ENCODE results near the gene BIN1.
A peak's percentile ranks its signal among the peaks of the same experiment; 100 is the strongest.

DNA sequence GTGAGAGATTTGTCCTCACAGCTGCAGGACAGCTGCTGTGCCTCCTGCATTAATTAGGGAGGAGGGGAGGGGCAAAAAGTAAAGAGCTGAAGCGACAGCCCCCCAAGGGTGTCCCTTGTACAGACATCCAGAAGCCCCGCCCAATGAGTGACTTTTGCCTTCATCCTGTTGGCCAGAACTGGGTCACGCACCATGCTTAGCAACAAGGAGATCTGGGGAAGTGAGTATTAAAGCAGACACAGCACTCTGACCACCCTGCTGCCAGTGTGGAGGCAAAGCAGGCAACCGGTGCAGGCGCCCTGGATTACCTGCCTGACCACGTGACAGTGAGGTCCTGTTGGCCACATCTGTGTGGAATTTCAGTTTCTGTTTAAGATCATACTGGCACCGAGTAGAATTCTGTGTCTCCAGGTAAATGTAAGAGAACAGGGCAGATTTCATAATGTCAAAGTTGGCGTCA is 21.5 kb upstream of the BIN1 start:
- TF ChIP-seq CEBPB (IDR thresholded peaks at IDR 0.05; ENCODE audit: low read depth) (no peak), POLR2AphosphoS5 (IDR thresholded peaks at IDR 0.05; ENCODE audit: low read depth, low read length) (peak; percentile 73), EZH2 (IDR thresholded peaks at IDR 0.05) (no peak), SP1 (IDR thresholded peaks at IDR 0.05; ENCODE audit: low read depth) (peak; percentile 33; the same call in 1 of the 2 replicates), POLR2A (IDR thresholded peaks at IDR 0.05; ENCODE audit: borderline replicate concordance, extremely low read depth, insufficient read depth, insufficient read length) (peak; percentile 42), YY1 (IDR thresholded peaks at IDR 0.05; ENCODE audit: extremely low read depth, insufficient replicate concordance, low read depth, low read length) (no peak), JUND (IDR thresholded peaks at IDR 0.05) (no peak)
- TF ChIP-seq, protein P1, sequence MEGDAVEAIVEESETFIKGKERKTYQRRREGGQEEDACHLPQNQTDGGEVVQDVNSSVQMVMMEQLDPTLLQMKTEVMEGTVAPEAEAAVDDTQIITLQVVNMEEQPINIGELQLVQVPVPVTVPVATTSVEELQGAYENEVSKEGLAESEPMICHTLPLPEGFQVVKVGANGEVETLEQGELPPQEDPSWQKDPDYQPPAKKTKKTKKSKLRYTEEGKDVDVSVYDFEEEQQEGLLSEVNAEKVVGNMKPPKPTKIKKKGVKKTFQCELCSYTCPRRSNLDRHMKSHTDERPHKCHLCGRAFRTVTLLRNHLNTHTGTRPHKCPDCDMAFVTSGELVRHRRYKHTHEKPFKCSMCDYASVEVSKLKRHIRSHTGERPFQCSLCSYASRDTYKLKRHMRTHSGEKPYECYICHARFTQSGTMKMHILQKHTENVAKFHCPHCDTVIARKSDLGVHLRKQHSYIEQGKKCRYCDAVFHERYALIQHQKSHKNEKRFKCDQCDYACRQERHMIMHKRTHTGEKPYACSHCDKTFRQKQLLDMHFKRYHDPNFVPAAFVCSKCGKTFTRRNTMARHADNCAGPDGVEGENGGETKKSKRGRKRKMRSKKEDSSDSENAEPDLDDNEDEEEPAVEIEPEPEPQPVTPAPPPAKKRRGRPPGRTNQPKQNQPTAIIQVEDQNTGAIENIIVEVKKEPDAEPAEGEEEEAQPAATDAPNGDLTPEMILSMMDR (IDR thresholded peaks at IDR 0.05 in 2 of 3, conservative IDR thresholded peaks at IDR 0.05 in 1 of 3; ENCODE audit: borderline replicate concordance in 1 of 3, insufficient read depth in 1 of 3, low read depth in 2 of 3, low read length in 2 of 3): no peak
- TF ChIP-seq, protein P2, sequence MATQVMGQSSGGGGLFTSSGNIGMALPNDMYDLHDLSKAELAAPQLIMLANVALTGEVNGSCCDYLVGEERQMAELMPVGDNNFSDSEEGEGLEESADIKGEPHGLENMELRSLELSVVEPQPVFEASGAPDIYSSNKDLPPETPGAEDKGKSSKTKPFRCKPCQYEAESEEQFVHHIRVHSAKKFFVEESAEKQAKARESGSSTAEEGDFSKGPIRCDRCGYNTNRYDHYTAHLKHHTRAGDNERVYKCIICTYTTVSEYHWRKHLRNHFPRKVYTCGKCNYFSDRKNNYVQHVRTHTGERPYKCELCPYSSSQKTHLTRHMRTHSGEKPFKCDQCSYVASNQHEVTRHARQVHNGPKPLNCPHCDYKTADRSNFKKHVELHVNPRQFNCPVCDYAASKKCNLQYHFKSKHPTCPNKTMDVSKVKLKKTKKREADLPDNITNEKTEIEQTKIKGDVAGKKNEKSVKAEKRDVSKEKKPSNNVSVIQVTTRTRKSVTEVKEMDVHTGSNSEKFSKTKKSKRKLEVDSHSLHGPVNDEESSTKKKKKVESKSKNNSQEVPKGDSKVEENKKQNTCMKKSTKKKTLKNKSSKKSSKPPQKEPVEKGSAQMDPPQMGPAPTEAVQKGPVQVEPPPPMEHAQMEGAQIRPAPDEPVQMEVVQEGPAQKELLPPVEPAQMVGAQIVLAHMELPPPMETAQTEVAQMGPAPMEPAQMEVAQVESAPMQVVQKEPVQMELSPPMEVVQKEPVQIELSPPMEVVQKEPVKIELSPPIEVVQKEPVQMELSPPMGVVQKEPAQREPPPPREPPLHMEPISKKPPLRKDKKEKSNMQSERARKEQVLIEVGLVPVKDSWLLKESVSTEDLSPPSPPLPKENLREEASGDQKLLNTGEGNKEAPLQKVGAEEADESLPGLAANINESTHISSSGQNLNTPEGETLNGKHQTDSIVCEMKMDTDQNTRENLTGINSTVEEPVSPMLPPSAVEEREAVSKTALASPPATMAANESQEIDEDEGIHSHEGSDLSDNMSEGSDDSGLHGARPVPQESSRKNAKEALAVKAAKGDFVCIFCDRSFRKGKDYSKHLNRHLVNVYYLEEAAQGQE (IDR thresholded peaks at IDR 0.05; ENCODE audit: low read depth): no peak
